Endothelial cell of umbilical vein (primary cell): ENCODE measurements around the gene SPEM1. TPM values are rescaled to one million over a fixed set of nuclear protein-coding genes. Genes with fewer than 3 reads are reported as not detected.

Experiments
- BruUV-seq: library from RNA; stranded (reverse); fragments of 400-500 nt; replicated peaks from 2 replicates; lab custom pipeline; 2021; lab: Mats Ljungman, UMichigan
- CTCF ChIA-PET: fragments of 300-600, 350-600 bp; sonication (Branson Sonifier 250); formaldehyde crosslinking; loops from one replicate; lab custom pipeline; 2021; ENCODE audit warnings: antibody characterized with exemption, inconsistent platforms; lab: Charles Lee
- POLR2A ChIA-PET: fragments of 300-600, 350-600 bp; sonication (Branson Sonifier 250); formaldehyde crosslinking; loops from one replicate; lab custom pipeline; 2021; ENCODE audit warnings: antibody characterized with exemption, inconsistent platforms; lab: Charles Lee
- DNase-seq: peaks from one replicate; pipeline ENCODE4 v3.0.0-alpha.2; 2011; ENCODE audit warnings: low read depth, low spot score
- FAIRE-seq: peaks from 2 replicates; lab custom pipeline; 2011; peaks lifted over from hg19 to GRCh38; lab: Jason Lieb, UNC
- H2AFZ ChIP-seq: 2 replicates; pipeline ENCODE4 v1.6.0; 2012; ENCODE audit warnings: low read depth, low read length, control low read depth, inconsistent platforms
- H3K27ac ChIP-seq: 2 replicates; pipeline ENCODE4 v1.5.1; 2011; ENCODE audit warnings: low read depth, mild to moderate bottlenecking, control low read depth, low read length, moderate library complexity; ENCODE audit not compliant: insufficient read depth
- H3K27me3 ChIP-seq, 2 experiments: 2 replicates each; pipeline versions ENCODE4 v1.6.0 to v1.6.1; 2011; ENCODE audit warnings: low read length in 2 of 2, mixed read lengths in 1 of 2; ENCODE audit not compliant: control insufficient read depth in 2 of 2, insufficient read depth in 2 of 2
- H3K36me3 ChIP-seq, 2 experiments: 2 replicates in 1 of 2; 3 replicates in 1 of 2; pipeline ENCODE4 v1.5.1; 2011; ENCODE audit warnings: low read length in 2 of 2, mild to moderate bottlenecking in 1 of 2, moderate library complexity in 1 of 2; ENCODE audit not compliant: control insufficient read depth in 2 of 2, insufficient read depth in 2 of 2; ENCODE audit errors: extremely low read depth in 1 of 2
- H3K4me1 ChIP-seq: 3 replicates; pipeline ENCODE4 v1.5.1; 2011; ENCODE audit warnings: mild to moderate bottlenecking, low read length; ENCODE audit not compliant: control insufficient read depth, insufficient read depth; ENCODE audit errors: extremely low read depth
- H3K4me2 ChIP-seq: 2 replicates; pipeline ENCODE4 v1.6.1; 2011; ENCODE audit warnings: low read length, control low read depth, mixed read lengths; ENCODE audit not compliant: insufficient read depth
- H3K4me3 ChIP-seq, 3 experiments: fragments of 200-600 bp in 1 of 3; sonication (generic), shearing (Covaris generic) in 1 of 3; replicated peaks in 1 of 3; 2 replicates each; pipeline ENCODE4 v1.5.1; 2011 to 2016; ENCODE audit warnings: control low read depth in 3 of 3, low read length in 3 of 3, mild to moderate bottlenecking in 2 of 3, inconsistent platforms in 1 of 3, low read depth in 1 of 3, moderate library complexity in 1 of 3; ENCODE audit not compliant: insufficient read depth in 1 of 3
- H3K79me2 ChIP-seq: 2 replicates; pipeline ENCODE4 v1.6.0; 2012; ENCODE audit warnings: low read length, inconsistent platforms; ENCODE audit not compliant: control insufficient read depth, insufficient read depth
- H3K9ac ChIP-seq: replicated peaks from 2 replicates; pipeline ENCODE3; 2011; ENCODE audit warnings: low read length, control low read depth; ENCODE audit not compliant: insufficient read depth; ENCODE audit errors: extremely low read depth
- H3K9me1 ChIP-seq: replicated peaks from 3 replicates; pipeline ENCODE4 v1.6.0; 2011; ENCODE audit warnings: mild to moderate bottlenecking, low read length; ENCODE audit not compliant: control insufficient read depth, insufficient read depth; ENCODE audit errors: extremely low read depth
- H3K9me3 ChIP-seq: replicated peaks from 2 replicates; pipeline ENCODE4 v1.5.1; 2012; ENCODE audit warnings: low read length, inconsistent platforms; ENCODE audit not compliant: control insufficient read depth, insufficient read depth
- H4K20me1 ChIP-seq: replicated peaks from 2 replicates; pipeline ENCODE3; 2011; ENCODE audit warnings: mild to moderate bottlenecking, low read length; ENCODE audit not compliant: control insufficient read depth, insufficient read depth; ENCODE audit errors: extremely low read depth
- CTCF ChIP-seq, 2 donors: IDR thresholded peaks; 1 replicate in 1 of 2; 2 replicates in 1 of 2; pipeline ENCODE4 v1.5.1; 2011; ENCODE audit warnings: low read length in 2 of 2, mild to moderate bottlenecking in 2 of 2, moderate library complexity in 2 of 2, control low read depth in 1 of 2, inconsistent platforms in 1 of 2, low read depth in 1 of 2; ENCODE audit not compliant: insufficient read depth in 1 of 2; ENCODE audit errors: extremely low read depth in 1 of 2
- EZH2 ChIP-seq: IDR thresholded peaks from 2 replicates; pipeline ENCODE4 v1.6.1; 2012; ENCODE audit warnings: borderline replicate concordance, low read depth, mild to moderate bottlenecking, moderate library complexity, low read length, inconsistent platforms; ENCODE audit not compliant: severe bottlenecking
- FOS ChIP-seq: IDR thresholded peaks from 2 replicates; pipeline ENCODE4 v1.6.1; 2011; ENCODE audit warnings: mild to moderate bottlenecking, low read length, moderate library complexity, borderline replicate concordance; ENCODE audit not compliant: insufficient read depth
- GATA2 ChIP-seq: IDR thresholded peaks from 2 replicates; pipeline ENCODE4 v1.7.0; 2011; ENCODE audit warnings: low read depth, mild to moderate bottlenecking, moderate library complexity, mixed read lengths, low read length; ENCODE audit not compliant: insufficient read length, insufficient read depth
- JUN ChIP-seq: IDR thresholded peaks from 2 replicates; pipeline ENCODE4 v1.6.1; 2011; ENCODE audit warnings: borderline replicate concordance, low read depth; ENCODE audit not compliant: insufficient read length, insufficient read depth
- MAX ChIP-seq: IDR thresholded peaks from 2 replicates; pipeline ENCODE4 v1.6.1; 2011; ENCODE audit not compliant: insufficient read depth, insufficient read length
- MYC ChIP-seq: IDR thresholded peaks from one replicate; pipeline ENCODE4 v1.6.1; 2011; ENCODE audit warnings: mild to moderate bottlenecking, low read depth, low read length
- POLR2A ChIP-seq: IDR thresholded peaks from 2 replicates; pipeline ENCODE4 v1.6.1; 2012; ENCODE audit warnings: low read depth, mild to moderate bottlenecking, control low read depth, low read length
- POLR2AphosphoS5 ChIP-seq: IDR thresholded peaks from 2 replicates; pipeline ENCODE4 v1.6.1; 2012; ENCODE audit warnings: low read depth, mild to moderate bottlenecking, control low read depth, low read length, moderate library complexity; ENCODE audit not compliant: insufficient read depth
- dilution Hi-C: fragments of 300-500 bp; cut with MboI; formaldehyde crosslinking; loops from one replicate; pipeline ENCODE4 v1.15.0; 2019; ENCODE audit warnings: low sequenced_read_pairs; ENCODE audit not compliant: extremely low pct_ligation_motif_present
- intact Hi-C: fragments of 100-400 bp; cut with micrococcal nuclease; formaldehyde crosslinking; loops from one replicate; pipeline ENCODE4 v1.10.0; 2022
- polyA plus RNA-seq, 4 experiments: library from polyadenylated mRNA; depleted of rRNA in 3 of 4; stranded (reverse) in 3 of 4; unstranded in 1 of 4; fragments of >200 nt; gene quantifications; 2 replicates each; pipeline versions ENCODE4 v1.2.1 to v1.2.3, GENCODE V29; 2011 to 2012; ENCODE audit warnings: missing spikeins in 1 of 4
- total RNA-seq: library from RNA; stranded (reverse); gene quantifications from 2 replicates; pipeline ENCODE4 v1.2.3, GENCODE V29; 2021

The SPEM1 gene
- total and polyA plus RNA-seq, 2 donors (not counting 3 experiments of a cell fraction or from before 2014, with no cell fraction given) = not detected

GRCh38 chr17:7391307-7391706 is 28.8 kb upstream of the SPEM1 start:
- TF ChIP-seq FOS (no peak), CTCF (IDR thresholded peaks at IDR 0.05; ENCODE audit: extremely low read depth in 1 of 2, insufficient read depth in 1 of 2, low read depth in 1 of 2, low read length in 2 of 2) (no peak), POLR2AphosphoS5 (no peak), MYC (no peak), GATA2 (no peak), EZH2 (no peak), POLR2A (no peak), JUN (no peak), MAX (no peak)
- BruUV-seq = no TSS peak
- ChIA-PET CTCF (no interaction called here), POLR2A (no interaction called here)
- Histone ChIP-seq H3K4me2 (no peak overlapping the region), H3K27me3 (no peaks in the 10 kb centered on the region), H2AFZ (no peak overlapping the region), H3K27ac (no peak overlapping the region), H3K4me3 (no peak overlapping the region), H3K9me1 (no peaks in the 10 kb centered on the region), H3K4me1 (peaks cover 16% of the 10 kb centered on the region), H3K79me2 (no peaks in the 10 kb centered on the region), H4K20me1 (no peaks in the 10 kb centered on the region), H3K9me3 (no peaks in the 10 kb centered on the region), H3K36me3 (peaks cover 0 to 21% of the 10 kb centered on the region in 2 experiments), H3K9ac (no peak overlapping the region)
- dilution Hi-C loops = no loop called here
- FAIRE-seq (peak; percentile 86), DNase-seq (no peak)
- intact Hi-C loops = loop anchor here (5.0 kb wide), 1 partner anchor 34 kb away; the partner anchor contains the start of gene TMEM95
